ENCODE data around the gene ATP8B1. TPM values are rescaled to one million over a fixed set of nuclear protein-coding genes. Genes with fewer than 3 reads are reported as not detected.
A peak's percentile ranks its signal among the peaks of the same experiment; 100 is the strongest.

ATP8B1 gene
- total RNA-seq, 1 experiment from 2014 or later: 1.4 TPM

- H3K4me3 Mint-ChIP-seq (ENCODE audit: unreplicated experiment): no peak overlapping the region
- no peaks in the 10 kb centered on the region for H3K4me1 Mint-ChIP-seq (ENCODE audit: insufficient read depth, unreplicated experiment)
- intact Hi-C loops (cut with micrococcal nuclease): no loop called here
- TF ChIP-seq CTCF (IDR thresholded peaks at IDR 0.05; ENCODE audit: unreplicated experiment): no peak
- peak; percentile 11 for DNase-seq (ENCODE audit: unreplicated experiment)
- H3K27ac Mint-ChIP-seq (ENCODE audit: low read depth, unreplicated experiment): no peak overlapping the region
- H3K36me3 Mint-ChIP-seq (ENCODE audit: insufficient read depth, unreplicated experiment): peaks cover 6% of the 10 kb centered on the region
- POLR2A ChIA-PET: interaction anchor here (0.6 kb wide), 1 partner anchor 171 kb away, joined by 3 read pairs; no protein-coding TSS in a partner anchor
- no peaks in the 10 kb centered on the region for H3K9me3 Mint-ChIP-seq (ENCODE audit: unreplicated experiment)
- CTCF ChIA-PET: interaction anchor here (0.7 to 1.0 kb wide), 6 partner anchors 187 to 495 kb away, joined by 3 to 4 read pairs (median 3); no protein-coding TSS in a partner anchor
- BruUV-seq (replicated peaks): no TSS peak
- H3K27me3 Mint-ChIP-seq (ENCODE audit: insufficient read depth, unreplicated experiment): no peaks in the 10 kb centered on the region
These were observed 178.1 kb downstream of the ATP8B1 start for GRCh38 chr18:57624988-57625387.

GRCh38 chr18:57621246-57621604 lies 181.9 kb downstream of the ATP8B1 start:
- no peak for TF ChIP-seq CTCF (IDR thresholded peaks at IDR 0.05; ENCODE audit: unreplicated experiment)
- Mint-ChIP-seq H3K27ac (ENCODE audit: low read depth, unreplicated experiment) (peak overlapping the region; percentile 93), H3K27me3 (ENCODE audit: insufficient read depth, unreplicated experiment) (no peaks in the 10 kb centered on the region), H3K4me1 (ENCODE audit: insufficient read depth, unreplicated experiment) (no peaks in the 10 kb centered on the region), H3K4me3 (ENCODE audit: unreplicated experiment) (peak overlapping the region; percentile 91), H3K36me3 (ENCODE audit: insufficient read depth, unreplicated experiment) (peaks cover 44% of the 10 kb centered on the region), H3K9me3 (ENCODE audit: unreplicated experiment) (no peaks in the 10 kb centered on the region)
- BruUV-seq (replicated peaks): no TSS peak
- POLR2A ChIA-PET: interaction anchor here (0.5 to 2.7 kb wide), 24 partner anchors 9 to 1178 kb away, joined by 3 to 17 read pairs (median 3); no protein-coding TSS in a partner anchor
- CTCF ChIA-PET: interaction anchor here (0.6 to 1.0 kb wide), 8 partner anchors 8 to 890 kb away, joined by 3 to 7 read pairs (median 5); no protein-coding TSS in a partner anchor
- intact Hi-C loops (cut with micrococcal nuclease): no loop called here
- DNase-seq (ENCODE audit: unreplicated experiment): no peak

- Mint-ChIP-seq H3K9me3 (ENCODE audit: unreplicated experiment) (no peaks in the 10 kb centered on the region), H3K27me3 (ENCODE audit: insufficient read depth, unreplicated experiment) (no peaks in the 10 kb centered on the region), H3K4me1 (ENCODE audit: insufficient read depth, unreplicated experiment) (no peaks in the 10 kb centered on the region), H3K27ac (ENCODE audit: low read depth, unreplicated experiment) (no peak overlapping the region), H3K4me3 (ENCODE audit: unreplicated experiment) (peak overlapping the region; percentile 91), H3K36me3 (ENCODE audit: insufficient read depth, unreplicated experiment) (peaks cover 57% of the 10 kb centered on the region)
- no peak for DNase-seq (ENCODE audit: unreplicated experiment)
- ChIA-PET CTCF (interaction anchor here (1.0 to 1.4 kb wide), 3 partner anchors 14 to 502 kb away, joined by 3 to 6 read pairs (median 6); no protein-coding TSS in a partner anchor), POLR2A (interaction anchor here (0.6 to 1.5 kb wide), 5 partner anchors 7 to 271 kb away, joined by 3 to 5 read pairs (median 3); no protein-coding TSS in a partner anchor)
- no peak for TF ChIP-seq CTCF (IDR thresholded peaks at IDR 0.05; ENCODE audit: unreplicated experiment)
- intact Hi-C loops (cut with micrococcal nuclease): no loop called here
- BruUV-seq (replicated peaks): no TSS peak
These were observed 183.2 kb downstream of the ATP8B1 start for GRCh38 chr18:57619876-57620275.

- H3K9me3 Mint-ChIP-seq (ENCODE audit: unreplicated experiment): no peaks in the 10 kb centered on the region
- no peak for DNase-seq (ENCODE audit: unreplicated experiment)
- H3K36me3 Mint-ChIP-seq (ENCODE audit: insufficient read depth, unreplicated experiment): peaks cover 66% of the 10 kb centered on the region
- ChIA-PET POLR2A (no interaction called here), CTCF (interaction anchor here (0.9 kb wide), 1 partner anchor 15 kb away, joined by 3 read pairs; no protein-coding TSS in a partner anchor)
- intact Hi-C loops (cut with micrococcal nuclease): no loop called here
- H3K4me3 Mint-ChIP-seq (ENCODE audit: unreplicated experiment): no peak overlapping the region
- no TSS peak for BruUV-seq (replicated peaks)
- H3K27me3 Mint-ChIP-seq (ENCODE audit: insufficient read depth, unreplicated experiment): no peaks in the 10 kb centered on the region
- no peak for TF ChIP-seq CTCF (IDR thresholded peaks at IDR 0.05; ENCODE audit: unreplicated experiment)
- H3K27ac Mint-ChIP-seq (ENCODE audit: low read depth, unreplicated experiment): no peak overlapping the region
- H3K4me1 Mint-ChIP-seq (ENCODE audit: insufficient read depth, unreplicated experiment): no peaks in the 10 kb centered on the region
These were observed 184.2 kb downstream of the ATP8B1 start for GRCh38 chr18:57618910-57619309.
